GM04503 (cell line): ENCODE measurements around the gene ADGRA3.

ENCODE experiments used
- DNase-seq: peaks from one replicate; pipeline ENCODE4 v3.0.0-alpha.2; 2012; ENCODE audit warnings: low read depth

ADGRA3 gene

GRCh38 chr4:22363787-22364186 lies 152.1 kb downstream of the ADGRA3 start:
- no peak for DNase-seq

- DNase-seq: no peak
These were observed 152.8 kb downstream of the ADGRA3 start for GRCh38 chr4:22363036-22363435.

- DNase-seq: no peak
These were observed 158.8 kb downstream of the ADGRA3 start for GRCh38 chr4:22356987-22357596.

GRCh38 chr4:22348410-22348809 lies 167.5 kb downstream of the ADGRA3 start:
- no peak for DNase-seq

DNA sequence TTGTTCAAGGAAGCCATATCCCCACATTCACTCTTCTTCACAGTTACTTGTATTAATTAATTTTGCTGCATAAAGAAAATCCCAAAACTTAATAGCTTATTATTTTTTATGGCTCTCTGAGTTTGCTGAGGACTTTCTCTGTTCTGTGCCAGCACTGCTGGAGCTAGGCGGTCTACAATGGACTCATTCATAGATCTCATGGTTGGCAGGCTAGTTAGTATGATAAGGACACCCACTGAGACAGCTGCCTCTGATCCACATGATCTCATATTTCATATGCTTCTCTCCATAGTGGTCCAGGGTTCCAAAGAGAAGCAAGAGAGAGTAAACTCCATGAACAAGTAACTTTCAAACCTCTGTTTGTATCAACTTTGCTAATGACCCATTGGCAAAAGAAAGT lies 170.2 kb downstream of the ADGRA3 start:
- no peak for DNase-seq

- DNase-seq: no peak
These were observed 170.8 kb downstream of the ADGRA3 start for GRCh38 chr4:22345055-22345454.

- DNase-seq: no peak
These were observed 172.3 kb downstream of the ADGRA3 start for GRCh38 chr4:22343606-22344005.

- no peak for DNase-seq
These were observed 176.4 kb downstream of the ADGRA3 start for GRCh38 chr4:22339491-22339890.

DNA sequence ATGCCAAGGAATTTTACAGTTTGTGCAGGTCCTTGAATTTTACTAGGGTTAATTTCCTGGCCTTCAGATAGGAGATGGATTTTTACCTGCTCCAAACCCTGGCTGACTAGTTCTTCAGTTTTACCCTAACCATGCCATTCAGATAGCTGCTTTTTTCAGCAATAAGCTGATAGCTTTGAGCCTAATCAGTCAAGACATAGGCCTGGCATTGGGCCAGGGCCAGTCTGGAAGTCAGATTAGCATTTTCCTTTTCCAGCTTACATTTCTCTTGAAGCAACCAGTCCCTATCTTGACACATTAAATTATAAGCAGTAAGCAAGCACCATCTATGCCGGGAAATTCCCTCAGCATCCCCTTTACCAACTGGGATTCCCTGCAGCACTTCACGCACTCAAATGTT lies 177.1 kb downstream of the ADGRA3 start:
- no peak for DNase-seq
